ENCODE results near the gene SMAP1. TPM values are rescaled to one million over a fixed set of nuclear protein-coding genes. Genes with fewer than 3 reads are reported as not detected.

SMAP1 gene
- total RNA-seq, 1 experiment from 2014 or later, result 3.5 TPM

DNA sequence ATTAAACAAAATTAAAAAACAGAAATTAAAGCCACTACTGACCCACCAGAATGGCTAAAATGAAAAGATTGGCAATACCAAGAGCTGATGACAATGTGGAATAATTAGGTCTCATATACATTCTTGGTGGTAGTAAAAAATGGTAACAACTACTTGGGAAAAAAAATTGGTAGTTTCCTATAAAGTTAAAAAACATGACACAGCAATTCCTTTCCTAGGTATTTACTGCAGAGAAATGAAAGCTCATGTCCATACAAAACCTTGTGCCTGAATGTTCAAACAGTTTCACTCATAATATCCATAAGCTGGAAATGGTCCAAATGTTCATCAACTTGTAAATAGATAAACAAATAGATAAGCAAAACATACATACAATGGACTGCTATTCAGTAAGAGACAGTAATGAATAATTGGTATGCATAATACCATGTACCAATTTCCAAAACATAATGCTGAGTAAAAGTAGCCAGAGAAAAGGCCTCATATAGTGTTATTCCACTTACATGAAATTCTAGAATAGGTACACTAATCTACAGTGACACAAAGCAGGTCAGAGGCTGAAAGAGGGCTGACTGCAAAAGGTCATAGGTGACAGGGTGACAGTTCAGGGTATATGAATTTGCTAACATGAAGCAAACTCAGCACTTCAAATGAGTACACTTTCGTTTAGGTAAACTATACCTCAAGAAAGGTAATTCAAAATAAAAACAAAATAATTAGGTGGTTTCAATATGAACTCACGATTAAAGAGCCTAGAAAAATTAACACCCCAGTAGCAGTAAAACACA lies 236.2 kb downstream of the SMAP1 start:
- ATAC-seq (no peak), DNase-seq (ENCODE audit: low read depth, low spot score) (no peak)
- intact Hi-C loops (cut with micrococcal nuclease), result no loop called here
- no TSS peak for BruUV-seq (replicated peaks)
- H3K4me1 ChIP-seq (ENCODE audit: control insufficient read depth in 1 of 2, insufficient read depth in 2 of 2, low read length in 2 of 2), result no peaks in the 10 kb centered on the region
- no peak overlapping the region for H3K4me3 ChIP-seq (replicated peaks in 1 of 2; ENCODE audit: low read depth in 1 of 2, low read length in 2 of 2)
- H3K27ac ChIP-seq (ENCODE audit: low read depth, low read length), result no peak overlapping the region
- no peaks in the 10 kb centered on the region for H4K20me1 ChIP-seq (ENCODE audit: insufficient read depth)
- H2AFZ ChIP-seq (ENCODE audit: low read depth, low read length, poor library complexity, severe bottlenecking), result no peak overlapping the region
- ChIA-PET RAD21 (ENCODE audit: low non-redundant PET in 1 of 2, low total read pairs in 2 of 2, uncharacterized antibody in 2 of 2, unreplicated experiment in 2 of 2) (no interaction called here), CTCF (no interaction called here), POLR2A (no interaction called here)
- peaks cover 17% of the 10 kb centered on the region; the same call in 1 of the 2 replicates for H3K27me3 ChIP-seq (ENCODE audit: insufficient read depth, low read length)
- H3K9me2 ChIP-seq (ENCODE audit: insufficient read depth), result no peaks in the 10 kb centered on the region
- no peaks in the 10 kb centered on the region for H3K36me3 ChIP-seq (ENCODE audit: control insufficient read depth in 1 of 2, insufficient read depth in 2 of 2, low read length in 2 of 2)
- no peak for TF ChIP-seq YY1 (IDR thresholded peaks at IDR 0.05; ENCODE audit: extremely low read depth, insufficient replicate concordance, low read depth, low read length)
- TF ChIP-seq, protein P1, sequence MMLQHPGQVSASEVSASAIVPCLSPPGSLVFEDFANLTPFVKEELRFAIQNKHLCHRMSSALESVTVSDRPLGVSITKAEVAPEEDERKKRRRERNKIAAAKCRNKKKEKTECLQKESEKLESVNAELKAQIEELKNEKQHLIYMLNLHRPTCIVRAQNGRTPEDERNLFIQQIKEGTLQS (IDR thresholded peaks at IDR 0.05), result no peak
- TF ChIP-seq, protein P2, sequence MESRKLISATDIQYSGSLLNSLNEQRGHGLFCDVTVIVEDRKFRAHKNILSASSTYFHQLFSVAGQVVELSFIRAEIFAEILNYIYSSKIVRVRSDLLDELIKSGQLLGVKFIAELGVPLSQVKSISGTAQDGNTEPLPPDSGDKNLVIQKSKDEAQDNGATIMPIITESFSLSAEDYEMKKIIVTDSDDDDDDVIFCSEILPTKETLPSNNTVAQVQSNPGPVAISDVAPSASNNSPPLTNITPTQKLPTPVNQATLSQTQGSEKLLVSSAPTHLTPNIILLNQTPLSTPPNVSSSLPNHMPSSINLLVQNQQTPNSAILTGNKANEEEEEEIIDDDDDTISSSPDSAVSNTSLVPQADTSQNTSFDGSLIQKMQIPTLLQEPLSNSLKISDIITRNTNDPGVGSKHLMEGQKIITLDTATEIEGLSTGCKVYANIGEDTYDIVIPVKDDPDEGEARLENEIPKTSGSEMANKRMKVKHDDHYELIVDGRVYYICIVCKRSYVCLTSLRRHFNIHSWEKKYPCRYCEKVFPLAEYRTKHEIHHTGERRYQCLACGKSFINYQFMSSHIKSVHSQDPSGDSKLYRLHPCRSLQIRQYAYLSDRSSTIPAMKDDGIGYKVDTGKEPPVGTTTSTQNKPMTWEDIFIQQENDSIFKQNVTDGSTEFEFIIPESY (IDR thresholded peaks at IDR 0.05; ENCODE audit: extremely low read depth, insufficient replicate concordance, low read length), result no peak
- no peak for TF ChIP-seq FOSL1 (IDR thresholded peaks at IDR 0.05; ENCODE audit: low read depth)
- TF ChIP-seq, protein P3, sequence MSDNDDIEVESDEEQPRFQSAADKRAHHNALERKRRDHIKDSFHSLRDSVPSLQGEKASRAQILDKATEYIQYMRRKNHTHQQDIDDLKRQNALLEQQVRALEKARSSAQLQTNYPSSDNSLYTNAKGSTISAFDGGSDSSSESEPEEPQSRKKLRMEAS (IDR thresholded peaks at IDR 0.05), result no peak
- TF ChIP-seq POLR2A (IDR thresholded peaks at IDR 0.05; ENCODE audit: borderline replicate concordance, extremely low read depth, insufficient read depth, insufficient read length), result no peak
- TF ChIP-seq EZH2phosphoT487 (IDR thresholded peaks at IDR 0.05; ENCODE audit: borderline replicate concordance), result no peak
- TF ChIP-seq RAD21 (IDR thresholded peaks at IDR 0.05; ENCODE audit: low read depth), result no peak
- TF ChIP-seq SIN3A (IDR thresholded peaks at IDR 0.05; ENCODE audit: low read depth), result no peak
- no peak for TF ChIP-seq EZH2 (IDR thresholded peaks at IDR 0.05)
- H3K9ac ChIP-seq (ENCODE audit: low read length), result no peak overlapping the region
- H3K4me2 ChIP-seq (ENCODE audit: low read length), result no peak overlapping the region
- H3K79me2 ChIP-seq (ENCODE audit: insufficient read depth, low read length), result no peaks in the 10 kb centered on the region
- no peaks in the 10 kb centered on the region for H3K9me3 ChIP-seq (ENCODE audit: control insufficient read depth in 1 of 2, insufficient read depth in 1 of 2, low read depth in 1 of 2, low read length in 2 of 2)
